Measurements from ENCODE around the gene PARP6.

- no peak for TF ChIP-seq CTCF (IDR thresholded peaks at IDR 0.05; ENCODE audit: low read depth, low read length, poor library complexity, severe bottlenecking)
- TF ChIP-seq EZH2phosphoT487 (IDR thresholded peaks at IDR 0.05; ENCODE audit: borderline replicate concordance, low read length): no peak
Observed at GRCh38 chr15:72231833-72232478, 40.4 kb downstream of the PARP6 start.
